WTC11 (cell line): Measurements from ENCODE around the gene BSN. TPM values are rescaled to one million over a fixed set of nuclear protein-coding genes. Genes with fewer than 3 reads are reported as not detected.

Source experiments
- ATAC-seq: fragments of 200-7000 bp; cut with Tn5 transposase; 2 replicates; pipeline ENCODE4 v1.10.0; 2021; ENCODE audit warnings: mild to moderate bottlenecking, moderate library complexity
- CTCF ChIA-PET: fragments of 300-600 bp; sonication (Branson Sonifier 250); formaldehyde crosslinking; loops from one replicate; lab custom pipeline; 2021; ENCODE audit warnings: antibody characterized with exemption; lab: Charles Lee
- POLR2A ChIA-PET: fragments of 350-600 bp; sonication (Branson Sonifier 250); formaldehyde crosslinking; loops from one replicate; lab custom pipeline; 2021; ENCODE audit warnings: antibody characterized with exemption; lab: Charles Lee
- DNase-seq: peaks from one replicate; pipeline ENCODE4 v3.0.0; 2021; ENCODE audit warnings: low spot score
- H3K27ac Mint-ChIP-seq: 2 replicates; pipeline ENCODE4 v1.8.0; 2021; ENCODE audit warnings: mixed read lengths
- H3K27me3 Mint-ChIP-seq: 2 replicates; pipeline ENCODE4 v1.8.0; 2021; ENCODE audit warnings: low read depth, mild to moderate bottlenecking, moderate library complexity, mixed read lengths
- H3K36me3 Mint-ChIP-seq: 2 replicates; pipeline ENCODE4 v1.8.0; 2021; ENCODE audit warnings: mixed read lengths
- H3K4me1 Mint-ChIP-seq: 2 replicates; pipeline ENCODE4 v1.8.0; 2022; ENCODE audit warnings: mixed read lengths
- H3K4me3 Mint-ChIP-seq: 2 replicates; pipeline ENCODE4 v1.8.0; 2021; ENCODE audit warnings: mild to moderate bottlenecking, moderate library complexity, mixed read lengths
- H3K9me3 Mint-ChIP-seq: 2 replicates; pipeline ENCODE4 v1.8.0; 2021; ENCODE audit warnings: mixed read lengths
- AFF4 ChIP-seq: sonication (generic); formaldehyde crosslinking; IDR thresholded peaks from 2 replicates; pipeline ENCODE4 v1.8.1; 2023; ENCODE audit warnings: mild to moderate bottlenecking, missing genetic modification reagents, borderline replicate concordance
- ARID4B ChIP-seq: sonication (generic); formaldehyde crosslinking; IDR thresholded peaks from 2 replicates; pipeline ENCODE4 v1.8.0; 2023; ENCODE audit warnings: missing genetic modification reagents, mild to moderate bottlenecking, borderline replicate concordance
- FOXP4 ChIP-seq: sonication (generic); formaldehyde crosslinking; IDR thresholded peaks from 2 replicates; pipeline ENCODE4 v1.8.0; 2022; ENCODE audit warnings: mild to moderate bottlenecking, missing genetic modification reagents
- MAX ChIP-seq: sonication (generic); formaldehyde crosslinking; IDR thresholded peaks from 2 replicates; pipeline ENCODE4 v1.8.0; 2022; ENCODE audit warnings: mild to moderate bottlenecking, missing genetic modification reagents
- NR2C2 ChIP-seq: sonication (generic); formaldehyde crosslinking; IDR thresholded peaks from 2 replicates; pipeline ENCODE4 v1.8.0; 2022; ENCODE audit warnings: mild to moderate bottlenecking, missing genetic modification reagents
- PRRX2 ChIP-seq: fragments of 250-450 bp; sonication (Bioruptor Pico); IDR thresholded peaks from 2 replicates; pipeline ENCODE4 v1.8.0; 2021; ENCODE audit warnings: mild to moderate bottlenecking
- SMAD4 ChIP-seq: sonication (generic); formaldehyde crosslinking; IDR thresholded peaks from 2 replicates; pipeline ENCODE4 v1.8.0; 2022; ENCODE audit warnings: mild to moderate bottlenecking, missing genetic modification reagents
- TEAD1 ChIP-seq: sonication (generic); formaldehyde crosslinking; IDR thresholded peaks from 2 replicates; pipeline ENCODE4 v1.8.0; 2022; ENCODE audit warnings: mild to moderate bottlenecking, missing genetic modification reagents
- TP53 ChIP-seq: sonication (generic); formaldehyde crosslinking; IDR thresholded peaks from 2 replicates; pipeline ENCODE4 v1.8.1; 2023; ENCODE audit warnings: mild to moderate bottlenecking, missing genetic modification reagents
- USF1 ChIP-seq: sonication (generic); formaldehyde crosslinking; IDR thresholded peaks from 2 replicates; pipeline ENCODE4 v1.8.0; 2022; ENCODE audit warnings: mild to moderate bottlenecking, missing genetic modification reagents
- ZNF263 ChIP-seq: sonication (generic); formaldehyde crosslinking; IDR thresholded peaks from 2 replicates; pipeline ENCODE4 v1.8.1; 2022; ENCODE audit warnings: low read depth, mild to moderate bottlenecking, moderate library complexity, missing genetic modification reagents
- ZNF532 ChIP-seq: fragments of 250-450 bp; sonication (Bioruptor Pico); IDR thresholded peaks from 2 replicates; pipeline ENCODE4 v1.9.0; 2021; ENCODE audit warnings: mild to moderate bottlenecking, borderline replicate concordance
- ZSCAN18 ChIP-seq: fragments of 250-450 bp; sonication (Bioruptor Pico); IDR thresholded peaks from 2 replicates; pipeline ENCODE4 v2.1.2; 2022; ENCODE audit warnings: mild to moderate bottlenecking, moderate library complexity
- total RNA-seq: library from RNA; stranded (reverse); gene quantifications from 3 replicates; pipeline ENCODE4 v1.2.3, GENCODE V29; 2021

Gene BSN
- total RNA-seq, 1 experiment from 2014 or later = 2.8 TPM

- CTCF ChIA-PET = interaction anchor here (0.8 to 2.2 kb wide), 3 partner anchors 9 to 171 kb away, joined by 4 to 6 read pairs (median 4); no protein-coding TSS in a partner anchor
- H3K4me3 Mint-ChIP-seq = no peak overlapping the region
- TF ChIP-seq PRRX2 (no peak), FOXP4 (no peak), MAX (CRISPR knock-in tag) (no peak), ARID4B (CRISPR knock-in tag) (no peak), ZSCAN18 (CRISPR knock-in tag) (no peak), SMAD4 (CRISPR knock-in tag) (no peak), AFF4 (CRISPR knock-in tag) (no peak), USF1 (no peak), ZNF263 (CRISPR knock-in tag) (no peak), TEAD1 (no peak), TP53 (CRISPR knock-in tag) (no peak), NR2C2 (CRISPR knock-in tag) (no peak), ZNF532 (no peak)
- TF ChIP-seq, all 79 proteins: peak for 0
- Mint-ChIP-seq H3K27ac (peak overlapping the region; percentile 39; the same call in 1 of the 2 replicates), H3K9me3 (no peaks in the 10 kb centered on the region), H3K36me3 (peaks cover 43% of the 10 kb centered on the region), H3K27me3 (no peaks in the 10 kb centered on the region), H3K4me1 (peaks cover 5% of the 10 kb centered on the region)
- no peak for ATAC-seq
- no peak for DNase-seq
- POLR2A ChIA-PET = no interaction called here
Observed at GRCh38 chr3:49530231-49530630, 24.0 kb upstream of the BSN start.
